H1 (cell line): ENCODE measurements around the gene RTKN2.

Experiments
- EZH2 ChIP-seq: fragments of 200-600 bp; sonication (generic); IDR thresholded peaks from 2 replicates; pipeline ENCODE4 v1.7.1; 2012; ENCODE audit warnings: low read depth, mild to moderate bottlenecking, moderate library complexity, low read length, inconsistent platforms; ENCODE audit not compliant: severe bottlenecking
- SIX5 ChIP-seq: IDR thresholded peaks from 2 replicates; pipeline ENCODE4 v1.6.1; 2011; ENCODE audit warnings: mild to moderate bottlenecking, low read depth, low read length

DNA sequence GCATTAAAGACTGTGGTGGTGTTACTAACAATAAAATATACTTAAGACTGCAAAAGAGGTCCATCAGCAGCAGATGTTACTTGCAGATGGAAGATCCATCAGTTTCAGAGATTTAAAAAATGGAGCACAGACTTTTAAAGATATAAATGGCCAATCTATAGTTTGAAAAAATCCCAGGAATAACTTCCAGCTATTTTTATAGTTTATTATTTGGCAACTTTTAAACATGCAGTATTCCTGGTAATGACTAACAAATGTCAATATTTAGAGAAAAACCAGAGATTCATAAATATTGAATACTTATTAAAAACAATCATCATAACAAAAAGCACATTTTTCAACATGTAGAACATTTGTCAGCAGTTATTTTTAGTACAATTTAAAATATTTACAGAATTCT lies 30.7 kb downstream of the RTKN2 start:
- no peak for TF ChIP-seq SIX5
- TF ChIP-seq EZH2 = no peak
